GM12878 (cell line): ENCODE measurements around the gene ODAD4. TPM values are rescaled to one million over a fixed set of nuclear protein-coding genes. Genes with fewer than 3 reads are reported as not detected.

ENCODE experiments used
- ATAC-seq: fragments of 200-7000 bp; cut with Tn5 transposase; 3 replicates; pipeline ENCODE4 v1.9.1; 2020; ENCODE audit warnings: mild to moderate bottlenecking, moderate library complexity
- BruUV-seq: library from RNA; stranded (reverse); fragments of 400-500 nt; replicated peaks from 2 replicates; lab custom pipeline; 2021; lab: Mats Ljungman, UMichigan
- CTCF ChIA-PET: fragments of 300-600 bp; sonication (Branson Sonifier 250); formaldehyde crosslinking; extraction: SDS; loops from one replicate; lab custom pipeline; 2021; ENCODE audit warnings: inconsistent platforms; lab: Yijun Ruan, JAX
- POLR2A ChIA-PET: fragments of 350-600 bp; formaldehyde crosslinking; extraction: SDS; loops from one replicate; lab custom pipeline; 2021; ENCODE audit warnings: inconsistent platforms; lab: Charles Lee
- RAD21 ChIA-PET: fragments of 300-600 bp; sonication (Branson Sonifier 250); formaldehyde crosslinking; loops from one replicate; lab custom pipeline; 2023; ENCODE audit warnings: antibody characterized with exemption; ENCODE audit not compliant: unreplicated experiment; lab: Charles Lee
- SMC1A ChIA-PET: fragments of 300-600 bp; sonication (Branson Sonifier 250); formaldehyde crosslinking; loops from one replicate; lab custom pipeline; 2023; ENCODE audit not compliant: unreplicated experiment, uncharacterized antibody; lab: Charles Lee
- DNase-seq: peaks from one replicate; pipeline ENCODE4 v3.0.0-alpha.2; 2011; ENCODE audit warnings: low read depth, low spot score
- FAIRE-seq: peaks from 3 replicates; lab custom pipeline; 2011; peaks lifted over from hg19 to GRCh38; lab: Jason Lieb, UNC
- H2AFZ ChIP-seq: 2 replicates; pipeline ENCODE4 v1.6.0; 2011; ENCODE audit warnings: low read depth, low read length, control low read depth; ENCODE audit not compliant: control insufficient read depth
- H3K27ac ChIP-seq: 2 replicates; pipeline ENCODE4 v1.5.1; 2011; ENCODE audit warnings: control low read depth; ENCODE audit not compliant: control insufficient read depth, insufficient read depth
- H3K27me3 ChIP-seq, 2 experiments: replicated peaks in 1 of 2; 2 replicates each; pipeline versions ENCODE4 v1.6.0 to v1.6.1; 2011; ENCODE audit warnings: low read length in 1 of 2; ENCODE audit not compliant: control insufficient read depth in 2 of 2, insufficient read depth in 2 of 2
- H3K36me3 ChIP-seq, 2 experiments: 2 replicates each; pipeline ENCODE4 v1.5.1; 2011; ENCODE audit warnings: low read length in 1 of 2; ENCODE audit not compliant: control insufficient read depth in 2 of 2, insufficient read depth in 2 of 2
- H3K4me1 ChIP-seq: 2 replicates; pipeline ENCODE4 v1.6.1; 2011; ENCODE audit warnings: mild to moderate bottlenecking, low read length, moderate library complexity, mixed read lengths; ENCODE audit not compliant: control insufficient read depth, insufficient read depth
- H3K4me2 ChIP-seq: 2 replicates; pipeline ENCODE4 v1.6.0; 2011; ENCODE audit warnings: control low read depth; ENCODE audit not compliant: control insufficient read depth, insufficient read depth
- H3K4me3 ChIP-seq: fragments of 200-600 bp; sonication (generic); 2 replicates; pipeline ENCODE4 v1.5.1; 2016
- H3K79me2 ChIP-seq: 2 replicates; pipeline ENCODE4 v1.6.0; 2011; ENCODE audit warnings: low read length; ENCODE audit not compliant: control insufficient read depth, insufficient read depth
- H3K9ac ChIP-seq: 2 replicates; pipeline ENCODE4 v1.8.0; 2011; ENCODE audit warnings: low read length, control low read depth, mixed read lengths; ENCODE audit not compliant: control insufficient read depth, insufficient read depth
- H3K9me3 ChIP-seq: replicated peaks from 3 replicates; pipeline ENCODE4 v1.5.1; 2011; ENCODE audit warnings: mild to moderate bottlenecking, low read length; ENCODE audit not compliant: control insufficient read depth, insufficient read depth
- H4K20me1 ChIP-seq: 2 replicates; pipeline ENCODE4 v1.6.0; 2011; ENCODE audit not compliant: control insufficient read depth, insufficient read depth
- CBFB ChIP-seq: IDR thresholded peaks from 2 replicates; pipeline ENCODE4 v1.6.1; 2016; ENCODE audit warnings: antibody characterized with exemption, low read depth
- CBX3 ChIP-seq: fragments of 200-600 bp; sonication (generic); IDR thresholded peaks from 2 replicates; pipeline ENCODE4 v1.6.1; 2016; ENCODE audit warnings: low read depth, borderline replicate concordance
- CHD2 ChIP-seq: IDR thresholded peaks from 2 replicates; pipeline ENCODE4 v1.6.1; 2011; ENCODE audit warnings: low read depth, low read length, improper control_type of control experiment, borderline replicate concordance
- KDM1A ChIP-seq: fragments of 200-600 bp; sonication (generic); IDR thresholded peaks from 2 replicates; pipeline ENCODE4 v1.6.1; 2016; ENCODE audit warnings: borderline replicate concordance
- NBN ChIP-seq: fragments of 450-650 bp; IDR thresholded peaks from 2 replicates; pipeline ENCODE4 v1.6.1; 2016
- NFYA ChIP-seq: IDR thresholded peaks from 2 replicates; pipeline ENCODE4 v1.6.1; 2011; ENCODE audit warnings: low read depth, mild to moderate bottlenecking, low read length, improper control_type of control experiment, borderline replicate concordance
- PML ChIP-seq: IDR thresholded peaks from 2 replicates; pipeline ENCODE4 v1.6.1; 2012; ENCODE audit warnings: low read length, inconsistent platforms
- POLR2A ChIP-seq: IDR thresholded peaks from 2 replicates; pipeline ENCODE4 v1.6.1; 2011; ENCODE audit warnings: low read depth, mild to moderate bottlenecking, low read length
- SMC3 ChIP-seq: IDR thresholded peaks from 2 replicates; pipeline ENCODE4 v1.6.1; 2011; ENCODE audit warnings: low read length, improper control_type of control experiment, borderline replicate concordance
- SRF ChIP-seq, 2 experiments: IDR thresholded peaks; 2 replicates each; pipeline ENCODE4 v1.6.1; 2011; ENCODE audit warnings: low read depth in 2 of 2, low read length in 2 of 2, mild to moderate bottlenecking in 1 of 2, moderate library complexity in 1 of 2
- WGBS: methylation state at CpG from one replicate; pipeline ENCODE4 v1.1.6; 2016; ENCODE audit warnings: low lambda C conversion rate; ENCODE audit not compliant: insufficient replicate concordance, insufficient coverage; ENCODE audit errors: missing lambda C conversion rate; 5-methylcytosine and 5-hydroxymethylcytosine counted together
- in situ Hi-C: fragments of 300-500 bp; cut with MboI; formaldehyde crosslinking; loops from 9 replicates; pipeline ENCODE4 v1.14.3; 2018; ENCODE audit warnings: mixed read lengths
- intact Hi-C: fragments of 100-400 bp; cut with micrococcal nuclease; formaldehyde crosslinking; loops from one replicate; pipeline ENCODE4 v1.14.2; 2022; ENCODE audit not compliant: unreplicated experiment
- polyA plus RNA-seq, 11 experiments: library from polyadenylated mRNA; depleted of rRNA in 4 of 11; unstranded in 6 of 11; stranded (reverse) in 5 of 11; fragments of >200 nt; fragmentation: Nextera tagmentation in 4 of 11; fragmentation: Illumina TruSeq in 1 of 11; extraction: Ambion mirVana in 4 of 11; extraction: Trizol in 1 of 11; gene quantifications; 1 replicate in 1 of 11; 2 replicates in 10 of 11; pipeline versions ENCODE4 v1.2.1 to v1.2.3, GENCODE V29; 2011 to 2016; ENCODE audit warnings: inconsistent platforms in 2 of 11, missing spikeins in 2 of 11, low read depth in 1 of 11
- total RNA-seq, 4 experiments: library from RNA; depleted of rRNA in 3 of 4; stranded (reverse); fragments of >200 nt in 3 of 4; fragmentation: Illumina TruSeq in 1 of 4; extraction: Trizol in 1 of 4; gene quantifications; 2 replicates each; pipeline versions ENCODE4 v1.2.1 to v1.2.3, GENCODE V29; 2013 to 2021

ODAD4 gene
- total and polyA plus RNA-seq, 10 of the 15 experiments (the other 5 are each of a cell fraction or from before 2014, with no cell fraction given): 0.10 to 0.73 (median 0.35) TPM

- TF ChIP-seq SRF (IDR thresholded peaks at IDR 0.05; ENCODE audit: low read depth in 2 of 2, low read length in 2 of 2): no peak
- TF ChIP-seq NFYA: no peak
- TF ChIP-seq PML: no peak
- no peak for TF ChIP-seq SMC3
- no peak for TF ChIP-seq POLR2A
- TF ChIP-seq CBFB: no peak
- TF ChIP-seq CHD2: no peak
- no peak for TF ChIP-seq KDM1A
- TF ChIP-seq NBN: no peak
Measured at GRCh38 chr17:41982026-41982760, 51.8 kb downstream of the ODAD4 start (continued).

GRCh38 chr17:41984454-41984853, 54.0 kb downstream of the ODAD4 start:
- Histone ChIP-seq H3K36me3 (peaks cover 21 to 31% of the 10 kb centered on the region in 2 experiments), H2AFZ (no peak overlapping the region), H3K4me3 (no peak overlapping the region), H3K27ac (no peak overlapping the region), H3K9me3 (no peaks in the 10 kb centered on the region), H3K79me2 (no peaks in the 10 kb centered on the region), H3K4me2 (no peak overlapping the region), H3K4me1 (no peaks in the 10 kb centered on the region)
- no TSS peak for BruUV-seq
- ChIA-PET SMC1A (no interaction called here), CTCF (interaction anchor here (0.6 to 1.2 kb wide), 2 partner anchors 25 to 28 kb away, joined by 3 read pairs; no protein-coding TSS in a partner anchor), POLR2A (interaction anchor here (0.6 kb wide), 1 partner anchor 285 kb away, joined by 4 read pairs; no protein-coding TSS in a partner anchor)
- FAIRE-seq (no peak), ATAC-seq (no peak)
- in situ Hi-C loops (no loop called here), intact Hi-C loops (no loop called here)
- 98% methylated on average over 8 of the region's 8 CpGs for WGBS
- TF ChIP-seq CBX3 (no peak), POLR2A (peak; percentile 31; the same call in 1 of the 2 replicates)
- TF ChIP-seq, all 136 proteins: peak for 1
- RAD21 ChIA-PET: no interaction called here
- Histone ChIP-seq H3K9ac (no peak overlapping the region), H4K20me1 (no peaks in the 10 kb centered on the region), H3K27me3 (no peaks in the 10 kb centered on the region)
- no peak for DNase-seq
